H1 (cell line): Measurements from ENCODE around the gene DNASE2B. TPM values are rescaled to one million over a fixed set of nuclear protein-coding genes. Genes with fewer than 3 reads are reported as not detected.

Experiments used
- CTCF ChIA-PET: fragments of 300-600 bp; sonication (Branson Sonifier 250); formaldehyde crosslinking; loops from one replicate; lab custom pipeline; 2021; ENCODE audit not compliant: partially characterized antibody; lab: Charles Lee
- POLR2A ChIA-PET: fragments of 300-600 bp; sonication (Branson Sonifier 250); formaldehyde crosslinking; loops from one replicate; lab custom pipeline; 2021; ENCODE audit warnings: inconsistent platforms; ENCODE audit not compliant: partially characterized antibody; lab: Charles Lee
- DNase-seq, 2 experiments: peaks; one replicate each; pipeline versions ENCODE4 v3.0.0 to v3.0.0-alpha.2; 2010 to 2022; ENCODE audit warnings: low spot score in 2 of 2, low read depth in 1 of 2, mixed read lengths in 1 of 2
- FAIRE-seq: peaks from 2 replicates; lab custom pipeline; 2011; peaks lifted over from hg19 to GRCh38; lab: Jason Lieb, UNC
- H2AFZ ChIP-seq: 2 replicates; pipeline ENCODE4 v1.8.1; 2012; ENCODE audit warnings: low read length, inconsistent platforms
- H2AK5ac ChIP-seq: 2 replicates; pipeline ENCODE4 v1.6.1; 2013; ENCODE audit warnings: low read depth, low read length
- H2BK120ac ChIP-seq: replicated peaks from 2 replicates; pipeline ENCODE3; 2013; ENCODE audit warnings: low read depth, low read length, inconsistent platforms
- H2BK12ac ChIP-seq: 2 replicates; pipeline ENCODE4 v1.6.1; 2013; ENCODE audit warnings: low read depth, low read length
- H2BK15ac ChIP-seq: 2 replicates; pipeline ENCODE4 v1.6.1; 2013; ENCODE audit warnings: low read length
- H2BK20ac ChIP-seq: 2 replicates; pipeline ENCODE4 v1.6.1; 2013; ENCODE audit warnings: low read length
- H2BK5ac ChIP-seq: 2 replicates; pipeline ENCODE4 v1.6.1; 2013; ENCODE audit warnings: low read depth, low read length
- H3K14ac ChIP-seq: 2 replicates; pipeline ENCODE4 v1.6.1; 2013; ENCODE audit warnings: inconsistent platforms; ENCODE audit not compliant: insufficient read length
- H3K18ac ChIP-seq: 2 replicates; pipeline ENCODE4 v1.6.1; 2013; ENCODE audit warnings: low read length; ENCODE audit errors: extremely low read depth
- H3K23ac ChIP-seq: 2 replicates; pipeline ENCODE4 v1.6.1; 2013; ENCODE audit warnings: inconsistent platforms; ENCODE audit not compliant: insufficient read length
- H3K23me2 ChIP-seq: 2 replicates; pipeline ENCODE4 v1.6.1; 2013; ENCODE audit warnings: low read depth, low read length
- H3K27ac ChIP-seq: 2 replicates; pipeline ENCODE4 v1.6.1; 2011; ENCODE audit warnings: low read depth, low read length, inconsistent platforms
- H3K27me3 ChIP-seq, 4 experiments: replicated peaks in 1 of 4; 1 replicate in 1 of 4; 2 replicates in 3 of 4; pipeline versions ENCODE4 v1.6.1 to v1.8.1; 2011 to 2013; ENCODE audit warnings: low read length in 3 of 4, mild to moderate bottlenecking in 3 of 4, inconsistent platforms in 2 of 4, mixed read lengths in 2 of 4, moderate library complexity in 1 of 4; ENCODE audit not compliant: control insufficient read depth in 3 of 4, insufficient read depth in 3 of 4; ENCODE audit errors: extremely low read depth in 1 of 4
- H3K36me3 ChIP-seq, 4 experiments: 2 replicates each; pipeline versions ENCODE4 v1.6.1 to v1.8.1; 2011 to 2013; ENCODE audit warnings: mild to moderate bottlenecking in 4 of 4, low read length in 3 of 4, moderate library complexity in 2 of 4, control low read depth in 1 of 4, inconsistent platforms in 1 of 4; ENCODE audit not compliant: insufficient read depth in 4 of 4, control insufficient read depth in 2 of 4
- H3K4ac ChIP-seq: replicated peaks from 2 replicates; pipeline ENCODE3; 2013; ENCODE audit warnings: low read length, low read depth, mixed read lengths, inconsistent platforms; ENCODE audit not compliant: insufficient read length
- H3K4me1 ChIP-seq, 4 experiments: replicated peaks in 1 of 4; 1 replicate in 1 of 4; 2 replicates in 3 of 4; pipeline versions ENCODE4 v1.6.1 to v1.8.1; 2011 to 2013; ENCODE audit warnings: low read length in 3 of 4, inconsistent platforms in 2 of 4, mixed read lengths in 1 of 4; ENCODE audit not compliant: insufficient read depth in 4 of 4, control insufficient read depth in 3 of 4
- H3K4me2 ChIP-seq, 2 experiments: 2 replicates each; pipeline versions ENCODE4 v1.6.1 to v1.8.1; 2011 to 2013; ENCODE audit warnings: low read depth in 2 of 2, low read length in 2 of 2, control low read depth in 1 of 2, inconsistent platforms in 1 of 2, mild to moderate bottlenecking in 1 of 2; ENCODE audit not compliant: insufficient read depth in 1 of 2
- H3K4me3 ChIP-seq, 4 experiments: fragments of 200-600, 300-600 bp in 1 of 4; sonication (generic), shearing (Covaris generic), sonication (Bioruptor Twin) in 1 of 4; 2 replicates each; pipeline versions ENCODE4 v1.5.1 to v1.8.1; 2011 to 2016; ENCODE audit warnings: low read length in 4 of 4, low read depth in 3 of 4, control low read depth in 2 of 4, inconsistent platforms in 2 of 4, mild to moderate bottlenecking in 2 of 4, mixed read lengths in 1 of 4, moderate library complexity in 1 of 4; ENCODE audit not compliant: insufficient read depth in 2 of 4; ENCODE audit errors: extremely low read depth in 1 of 4
- H3K56ac ChIP-seq: replicated peaks from 2 replicates; pipeline ENCODE3; 2013; ENCODE audit warnings: low read depth, mild to moderate bottlenecking, mixed read lengths, low read length, inconsistent platforms; ENCODE audit not compliant: insufficient read length
- H3K79me1 ChIP-seq: 2 replicates; pipeline ENCODE4 v1.6.1; 2013; ENCODE audit warnings: low read depth, low read length, control low read depth
- H3K79me2 ChIP-seq, 2 experiments: 2 replicates each; pipeline versions ENCODE4 v1.6.1 to v1.8.1; 2012 to 2013; ENCODE audit warnings: low read length in 2 of 2, mild to moderate bottlenecking in 2 of 2, inconsistent platforms in 1 of 2; ENCODE audit not compliant: insufficient read depth in 2 of 2, control insufficient read depth in 1 of 2
- H3K9ac ChIP-seq, 4 experiments: replicated peaks in 1 of 4; 1 replicate in 1 of 4; 2 replicates in 3 of 4; pipeline versions ENCODE4 v1.6.1 to v1.8.1; 2011 to 2013; ENCODE audit warnings: low read depth in 3 of 4, low read length in 3 of 4, control low read depth in 2 of 4, mild to moderate bottlenecking in 2 of 4, moderate library complexity in 2 of 4, inconsistent platforms in 1 of 4; ENCODE audit errors: extremely low read depth in 1 of 4
- H3K9me3 ChIP-seq, 2 experiments: 2 replicates each; pipeline versions ENCODE4 v1.6.1 to v1.8.1; 2012 to 2013; ENCODE audit warnings: mild to moderate bottlenecking in 2 of 2, moderate library complexity in 2 of 2, control low read depth in 1 of 2, inconsistent platforms in 1 of 2, low read depth in 1 of 2, low read length in 1 of 2, mixed read lengths in 1 of 2; ENCODE audit not compliant: insufficient read depth in 2 of 2
- H4K20me1 ChIP-seq, 2 experiments: replicated peaks in 1 of 2; 2 replicates each; pipeline versions ENCODE3 to v1.8.1; 2011 to 2013; ENCODE audit warnings: inconsistent platforms in 2 of 2, low read length in 2 of 2, mild to moderate bottlenecking in 1 of 2; ENCODE audit not compliant: insufficient read depth in 2 of 2, control insufficient read depth in 1 of 2
- H4K5ac ChIP-seq: 2 replicates; pipeline ENCODE4 v1.6.1; 2013; ENCODE audit warnings: low read length, low read depth, mixed read lengths, inconsistent platforms; ENCODE audit not compliant: insufficient read length
- H4K8ac ChIP-seq: 2 replicates; pipeline ENCODE4 v1.8.0; 2013; ENCODE audit warnings: mild to moderate bottlenecking, moderate library complexity, low read length, inconsistent platforms; ENCODE audit not compliant: insufficient read depth; ENCODE audit errors: extremely low read depth
- H4K91ac ChIP-seq: replicated peaks from 2 replicates; pipeline ENCODE3; 2013; ENCODE audit warnings: low read length, mixed read lengths, inconsistent platforms; ENCODE audit not compliant: insufficient read length
- BACH1 ChIP-seq: IDR thresholded peaks from 2 replicates; pipeline ENCODE4 v1.6.1; 2012; ENCODE audit warnings: low read length, improper control_type of control experiment
- CHD1 ChIP-seq: IDR thresholded peaks from 2 replicates; pipeline ENCODE4 v1.6.1; 2012; ENCODE audit warnings: low read depth, low read length, improper control_type of control experiment
- CHD2 ChIP-seq: IDR thresholded peaks from 2 replicates; pipeline ENCODE4 v1.6.1; 2012; ENCODE audit warnings: low read length, improper control_type of control experiment
- FOSL1 ChIP-seq: IDR thresholded peaks from 2 replicates; pipeline ENCODE4 v1.6.1; 2011; ENCODE audit warnings: mild to moderate bottlenecking, low read depth, low read length, moderate library complexity; ENCODE audit not compliant: insufficient read depth
- GTF2F1 ChIP-seq: IDR thresholded peaks from 2 replicates; pipeline ENCODE4 v1.6.1; 2012; ENCODE audit warnings: low read depth, low read length, improper control_type of control experiment, borderline replicate concordance
- HDAC2 ChIP-seq, 2 experiments: fragments of 300-600 bp in 1 of 2; sonication (generic) in 1 of 2; IDR thresholded peaks; 2 replicates each; pipeline ENCODE4 v1.6.1; 2011 to 2012; ENCODE audit warnings: low read depth in 2 of 2, low read length in 2 of 2, mild to moderate bottlenecking in 2 of 2, moderate library complexity in 2 of 2, borderline replicate concordance in 1 of 2, inconsistent platforms in 1 of 2
- MAFK ChIP-seq: IDR thresholded peaks from 2 replicates; pipeline ENCODE4 v1.6.1; 2012; ENCODE audit warnings: low read depth, mild to moderate bottlenecking, improper control_type of control experiment, low read length
- NANOG ChIP-seq: IDR thresholded peaks from 2 replicates; pipeline ENCODE4 v1.6.1; 2011; ENCODE audit warnings: low read length, low read depth, mild to moderate bottlenecking, inconsistent platforms; ENCODE audit not compliant: insufficient read depth, poor library complexity, severe bottlenecking
- RFX5 ChIP-seq: IDR thresholded peaks from 2 replicates; pipeline ENCODE4 v1.6.1; 2011; ENCODE audit warnings: low read depth, low read length, improper control_type of control experiment, borderline replicate concordance
- SRF ChIP-seq: IDR thresholded peaks from 2 replicates; pipeline ENCODE4 v1.6.1; 2011; ENCODE audit warnings: mild to moderate bottlenecking, low read depth, low read length, moderate library complexity
- WGBS, 2 experiments: shearing (Covaris generic) in 1 of 2; methylation state at CpG; one replicate each; pipeline versions ENCODE4 v1.1.6 to v1.1.7; 2013 to 2015; ENCODE audit warnings: low lambda C conversion rate in 2 of 2, mixed read lengths in 2 of 2, inconsistent platforms in 1 of 2, low coverage in 1 of 2, missing lambda C conversion rate in 1 of 2; ENCODE audit not compliant: insufficient replicate concordance in 2 of 2, insufficient coverage in 1 of 2, insufficient read length in 1 of 2; ENCODE audit errors: extremely low coverage in 1 of 2, missing lambda C conversion rate in 1 of 2; 5-methylcytosine and 5-hydroxymethylcytosine counted together
- polyA plus RNA-seq, 7 experiments: library from polyadenylated mRNA; depleted of rRNA in 3 of 7; stranded (reverse) in 5 of 7; unstranded in 2 of 7; fragments of >200 nt in 5 of 7; fragments of 200-250 nt in 2 of 7; gene quantifications; 1 replicate in 5 of 7; 2 replicates in 1 of 7; 4 replicates in 1 of 7; pipeline versions ENCODE4 v1.2.1 to v1.2.3, GENCODE V29; 2011 to 2013; ENCODE audit warnings: missing spikeins in 2 of 7, mixed read lengths in 2 of 7
- total RNA-seq: library from RNA; stranded (reverse); fragmentation: NEBNext Ultra II Directional; extraction: Animal tissue kit (Norgen Biotek cat#: 25700); gene quantifications from 2 replicates; pipeline ENCODE4 v1.2.1, GENCODE V29; 2021
- TF ChIP-seq, protein P1 (sequence below): IDR thresholded peaks from 2 replicates; pipeline ENCODE4 v1.6.1; 2012; ENCODE audit warnings: low read length, inconsistent platforms

Gene DNASE2B
- total and polyA plus RNA-seq, 2 of the 8 experiments (the other 6 are each of a cell fraction or from before 2014, with no cell fraction given): not detected

- Histone ChIP-seq H2AK5ac (no peak overlapping the region), H2AFZ (no peak overlapping the region), H3K79me2 (no peaks in the 10 kb centered on the region), H4K5ac (no peak overlapping the region), H2BK120ac (no peak overlapping the region), H3K4me2 (no peak overlapping the region), H3K23ac (no peak overlapping the region), H2BK5ac (no peak overlapping the region), H3K9ac (no peak overlapping the region), H2BK12ac (no peak overlapping the region), H3K27me3 (no peaks in the 10 kb centered on the region), H3K14ac (no peak overlapping the region), H4K91ac (no peak overlapping the region), H2BK15ac (no peak overlapping the region), H3K4me3 (no peak overlapping the region), H4K8ac (no peak overlapping the region), H3K23me2 (no peaks in the 10 kb centered on the region; the same call in 1 of the 2 replicates), H4K20me1 (no peaks in the 10 kb centered on the region), H3K18ac (no peak overlapping the region), H3K9me3 (no peaks in the 10 kb centered on the region), H2BK20ac (no peak overlapping the region), H3K56ac (no peak overlapping the region), H3K4ac (no peak overlapping the region), H3K36me3 (no peaks in the 10 kb centered on the region), H3K79me1 (no peaks in the 10 kb centered on the region), H3K27ac (no peak overlapping the region), H3K4me1 (no peaks in the 10 kb centered on the region)
- 73% methylated on average over 5 of the region's 5 CpGs; no CpG with 5 or more reads in 1 of the 2 experiments for WGBS, 2 experiments
- no peak for FAIRE-seq
- DNase-seq: no peak
- no peak for TF ChIP-seq FOSL1
- TF ChIP-seq CHD1: no peak
- TF ChIP-seq CHD2: no peak
- TF ChIP-seq, protein P1, sequence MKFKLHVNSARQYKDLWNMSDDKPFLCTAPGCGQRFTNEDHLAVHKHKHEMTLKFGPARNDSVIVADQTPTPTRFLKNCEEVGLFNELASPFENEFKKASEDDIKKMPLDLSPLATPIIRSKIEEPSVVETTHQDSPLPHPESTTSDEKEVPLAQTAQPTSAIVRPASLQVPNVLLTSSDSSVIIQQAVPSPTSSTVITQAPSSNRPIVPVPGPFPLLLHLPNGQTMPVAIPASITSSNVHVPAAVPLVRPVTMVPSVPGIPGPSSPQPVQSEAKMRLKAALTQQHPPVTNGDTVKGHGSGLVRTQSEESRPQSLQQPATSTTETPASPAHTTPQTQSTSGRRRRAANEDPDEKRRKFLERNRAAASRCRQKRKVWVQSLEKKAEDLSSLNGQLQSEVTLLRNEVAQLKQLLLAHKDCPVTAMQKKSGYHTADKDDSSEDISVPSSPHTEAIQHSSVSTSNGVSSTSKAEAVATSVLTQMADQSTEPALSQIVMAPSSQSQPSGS: no peak
- no peak for TF ChIP-seq NANOG
- no peak for TF ChIP-seq HDAC2 (IDR thresholded peaks at IDR 0.05; ENCODE audit: borderline replicate concordance in 1 of 2, low read depth in 2 of 2, low read length in 2 of 2)
- TF ChIP-seq RFX5: no peak
- no peak for TF ChIP-seq GTF2F1
- TF ChIP-seq BACH1: no peak
- TF ChIP-seq MAFK: no peak
- TF ChIP-seq SRF: no peak
- ChIA-PET POLR2A (interaction anchor here (0.6 kb wide), 1 partner anchor 182 kb away, joined by 3 read pairs; no protein-coding TSS in a partner anchor), CTCF (no interaction called here)
Observed at GRCh38 chr1:84425150-84425896, 27.0 kb downstream of the DNASE2B start.
